HepG2 (cell line): ENCODE data around the gene NUP62. TPM values are rescaled to one million over a fixed set of nuclear protein-coding genes. Genes with fewer than 3 reads are reported as not detected.
A peak's percentile ranks its signal among the peaks of the same experiment; 100 is the strongest.

Experiments
- CSRNP1 ChIP-seq: sonication (generic); formaldehyde crosslinking; IDR thresholded peaks from 2 replicates; pipeline ENCODE4 v1.8.1; 2023; ENCODE audit warnings: mild to moderate bottlenecking, missing genetic modification reagents
- GATA4 ChIP-seq: sonication (generic); IDR thresholded peaks from 2 replicates; pipeline ENCODE4 v1.6.1; 2016; ENCODE audit warnings: antibody characterized with exemption, low read depth, borderline replicate concordance
- HMG20A ChIP-seq: IDR thresholded peaks from 2 replicates; pipeline ENCODE4 v1.6.1; 2016; ENCODE audit warnings: borderline replicate concordance
- KLF9 ChIP-seq: IDR thresholded peaks from 2 replicates; pipeline ENCODE4 v1.6.1; 2016; ENCODE audit warnings: low read depth
- MAZ ChIP-seq, 2 experiments: sonication (generic) in 1 of 2; formaldehyde crosslinking in 1 of 2; IDR thresholded peaks; 2 replicates each; pipeline versions ENCODE4 v1.5.0 to v1.6.1; 2012 to 2020; ENCODE audit warnings: low read depth in 2 of 2, mild to moderate bottlenecking in 2 of 2, borderline replicate concordance in 1 of 2, improper control_type of control experiment in 1 of 2, low read length in 1 of 2, missing genetic modification reagents in 1 of 2, moderate library complexity in 1 of 2
- NBN ChIP-seq: fragments of 450-650 bp; conservative IDR thresholded peaks from 2 replicates; pipeline ENCODE4 v1.6.1; 2017
- NCOA2 ChIP-seq: sonication (generic); formaldehyde crosslinking; IDR thresholded peaks from 2 replicates; pipeline ENCODE4 v1.8.0; 2022; ENCODE audit warnings: inconsistent platforms
- NONO ChIP-seq, 2 experiments: fragments of 450-650 bp in 1 of 2; sonication (generic) in 1 of 2; formaldehyde crosslinking in 1 of 2; IDR thresholded peaks in 1 of 2; conservative IDR thresholded peaks in 1 of 2; 2 replicates each; pipeline versions ENCODE4 v1.6.1 to v1.8.0; 2017 to 2022; ENCODE audit warnings: mild to moderate bottlenecking in 1 of 2, missing genetic modification reagents in 1 of 2, moderate library complexity in 1 of 2
- PITX1 ChIP-seq: sonication (generic); formaldehyde crosslinking; IDR thresholded peaks from 2 replicates; pipeline ENCODE4 v1.5.1; 2020; ENCODE audit warnings: mild to moderate bottlenecking, missing genetic modification reagents
- RELA ChIP-seq: sonication (generic); formaldehyde crosslinking; IDR thresholded peaks from 2 replicates; pipeline ENCODE4 v1.4.0; 2020; ENCODE audit warnings: missing genetic modification reagents
- SNAPC2 ChIP-seq: sonication (generic); formaldehyde crosslinking; IDR thresholded peaks from 2 replicates; pipeline ENCODE4 v1.8.1; 2022; ENCODE audit warnings: mild to moderate bottlenecking, missing genetic modification reagents
- SP1 ChIP-seq, 2 experiments: fragments of 450-650 bp in 1 of 2; sonication (generic) in 1 of 2; formaldehyde crosslinking in 1 of 2; IDR thresholded peaks; 2 replicates each; pipeline versions ENCODE4 v1.4.0 to v1.6.1; 2016 to 2020; ENCODE audit warnings: missing genetic modification reagents in 1 of 2
- SUZ12 ChIP-seq: fragments of 150-350 bp; IDR thresholded peaks from 2 replicates; pipeline ENCODE4 v1.6.1; 2014; ENCODE audit warnings: low read depth, low read length
- ZBTB34 ChIP-seq: sonication (generic); formaldehyde crosslinking; IDR thresholded peaks from 2 replicates; pipeline ENCODE4 v1.8.0; 2022; ENCODE audit warnings: mild to moderate bottlenecking, missing genetic modification reagents
- ZNF281 ChIP-seq: sonication (generic); formaldehyde crosslinking; IDR thresholded peaks from 2 replicates; pipeline ENCODE4 v1.4.0; 2020; ENCODE audit warnings: missing genetic modification reagents, borderline replicate concordance
- ZNF687 ChIP-seq: sonication (generic); formaldehyde crosslinking; IDR thresholded peaks from 2 replicates; pipeline ENCODE4 v1.5.1; 2020; ENCODE audit warnings: mild to moderate bottlenecking, missing genetic modification reagents, moderate library complexity
- ZNF891 ChIP-seq: sonication (generic); formaldehyde crosslinking; IDR thresholded peaks from 2 replicates; pipeline ENCODE4 v1.5.0; 2020; ENCODE audit warnings: mild to moderate bottlenecking, missing genetic modification reagents
- ZSCAN12 ChIP-seq: sonication (generic); formaldehyde crosslinking; IDR thresholded peaks from 2 replicates; pipeline ENCODE4 v1.9.0; 2021; ENCODE audit warnings: mild to moderate bottlenecking, missing genetic modification reagents
- polyA plus RNA-seq, 8 experiments: library from polyadenylated mRNA; depleted of rRNA in 3 of 8; stranded (reverse) in 7 of 8; unstranded in 1 of 8; fragments of >200 nt; fragmentation: Illumina TruSeq in 4 of 8; extraction: Trizol in 4 of 8; gene quantifications; 2 replicates each; pipeline versions ENCODE4 v1.2.1 to v1.2.3, GENCODE V29; 2011 to 2016; ENCODE audit warnings: low read depth in 4 of 8, missing spikeins in 1 of 8, mixed read lengths in 1 of 8; ENCODE audit not compliant: insufficient read depth in 1 of 8
- total RNA-seq, 5 experiments: library from RNA; depleted of rRNA; stranded (reverse); fragments of >200 nt; fragmentation: Illumina TruSeq; extraction: Trizol; gene quantifications; 2 replicates each; pipeline ENCODE4 v1.2.3, GENCODE V29; 2016; ENCODE audit warnings: low read depth in 1 of 5

NUP62 gene
- total and polyA plus RNA-seq, 2 of the 13 experiments (the other 11 are each of a cell fraction or from before 2014, with no cell fraction given) = 16.5 to 41.5 TPM

- peak; percentile 87 for TF ChIP-seq CSRNP1 (CRISPR knock-in tag)
- peak; percentile 84 for TF ChIP-seq PITX1 (CRISPR knock-in tag)
- peak; percentile 96 for TF ChIP-seq KLF9 (CRISPR knock-in tag)
- no peak for TF ChIP-seq NBN
- no peak for TF ChIP-seq SP1 (IDR thresholded peaks at IDR 0.05)
- TF ChIP-seq SP1 (CRISPR knock-in tag; IDR thresholded peaks at IDR 0.05) = peak; percentile 87
- peak; percentile 44; the same call in 1 of the 2 replicates for TF ChIP-seq NCOA2 (CRISPR knock-in tag)
- no peak for TF ChIP-seq ZBTB34 (CRISPR knock-in tag)
- TF ChIP-seq SUZ12 = no peak
- no peak for TF ChIP-seq HMG20A (CRISPR knock-in tag)
- TF ChIP-seq RELA (CRISPR knock-in tag) = 0 out of 2 replicates have a peak, but pooled peaks have one; percentile 20
- no peak for TF ChIP-seq SNAPC2 (CRISPR knock-in tag)
- TF ChIP-seq MAZ (IDR thresholded peaks at IDR 0.05; ENCODE audit: borderline replicate concordance, low read depth, low read length) = peak; percentile 89
- TF ChIP-seq MAZ (CRISPR knock-in tag; IDR thresholded peaks at IDR 0.05; ENCODE audit: low read depth) = peak; percentile 75
- TF ChIP-seq NONO (IDR thresholded peaks at IDR 0.05) = no peak
- peak; percentile 96 for TF ChIP-seq NONO (CRISPR knock-in tag; conservative IDR thresholded peaks at IDR 0.05)
- TF ChIP-seq ZNF891 (CRISPR knock-in tag) = no peak; the same call in 1 of the 2 replicates
- 0 out of 2 replicates have a peak, but pooled peaks have one; percentile 39 for TF ChIP-seq ZSCAN12 (CRISPR knock-in tag)
- no peak; the same call in 1 of the 2 replicates for TF ChIP-seq GATA4
- TF ChIP-seq ZNF687 (CRISPR knock-in tag) = peak; percentile 92
- TF ChIP-seq ZNF281 (CRISPR knock-in tag) = peak; percentile 59; the same call in 1 of the 2 replicates
Measured at GRCh38 chr19:49866933-49867782, 62.1 kb downstream of the NUP62 start, which contains the start of gene PNKP (continued).
